Natural killer cell (primary cell): ENCODE measurements around the gene ARHGEF4. TPM values are rescaled to one million over a fixed set of nuclear protein-coding genes. Genes with fewer than 3 reads are reported as not detected.

ENCODE experiments used
- ATAC-seq, 3 donors: fragments of 150-1000 bp in 2 of 3; fragments of 200-7000 bp in 1 of 3; cut with Tn5 transposase; 1 replicate in 1 of 3; 2 replicates in 2 of 3; pipeline ENCODE4 v1.10.0; 2021; ENCODE audit warnings: mild to moderate bottlenecking in 2 of 3, moderate library complexity in 2 of 3
- DNase-seq, 2 donors: peaks; one replicate each; pipeline versions ENCODE4 v3.0.0 to v3.0.0-alpha.2; 2013 to 2021; ENCODE audit warnings: mixed read lengths in 1 of 2
- H3K27ac ChIP-seq: one replicate; pipeline ENCODE4 v1.5.1; 2013; ENCODE audit warnings: mild to moderate bottlenecking, low read length
- H3K27me3 ChIP-seq: one replicate; pipeline ENCODE4 v1.6.1; 2013; ENCODE audit warnings: low read length; ENCODE audit not compliant: control insufficient read depth, insufficient read depth
- H3K36me3 ChIP-seq: one replicate; pipeline ENCODE4 v1.6.1; 2013; ENCODE audit warnings: low read length; ENCODE audit not compliant: control insufficient read depth, insufficient read depth
- H3K4me1 ChIP-seq: one replicate; pipeline ENCODE4 v1.6.1; 2013; ENCODE audit warnings: low read length; ENCODE audit not compliant: control insufficient read depth, insufficient read depth
- H3K4me3 ChIP-seq: one replicate; pipeline ENCODE4 v1.5.1; 2013; ENCODE audit warnings: low read length
- H3K9me3 ChIP-seq: one replicate; pipeline ENCODE4 v1.6.1; 2013; ENCODE audit warnings: low read length; ENCODE audit not compliant: control insufficient read depth, insufficient read depth
- H3K27ac Mint-ChIP-seq, 2 donors: one replicate each; pipeline ENCODE4 v1.8.0; 2022; ENCODE audit warnings: mild to moderate bottlenecking in 2 of 2, mixed read lengths in 2 of 2, moderate library complexity in 1 of 2
- H3K27me3 Mint-ChIP-seq, 2 donors: one replicate each; pipeline ENCODE4 v1.8.0; 2022; ENCODE audit warnings: low read depth in 2 of 2, mixed read lengths in 2 of 2
- H3K36me3 Mint-ChIP-seq: one replicate; pipeline ENCODE4 v1.8.0; 2022; ENCODE audit warnings: mixed read lengths
- H3K4me1 Mint-ChIP-seq, 2 donors: one replicate each; pipeline ENCODE4 v1.8.0; 2022; ENCODE audit warnings: mixed read lengths in 2 of 2
- H3K4me3 Mint-ChIP-seq: one replicate; pipeline ENCODE4 v1.8.0; 2022; ENCODE audit warnings: mild to moderate bottlenecking, moderate library complexity, mixed read lengths
- H3K9me3 Mint-ChIP-seq, 2 donors: one replicate each; pipeline ENCODE4 v1.8.0; 2022; ENCODE audit warnings: mixed read lengths in 2 of 2
- CTCF ChIP-seq: fragments of 200-600 bp; IDR thresholded peaks from one replicate; pipeline ENCODE4 v1.8.0; 2022; ENCODE audit warnings: antibody characterized with exemption
- WGBS: methylation state at CpG from one replicate; pipeline ENCODE4 v1.1.7; 2013; ENCODE audit warnings: missing lambda C conversion rate; ENCODE audit not compliant: insufficient coverage; 5-methylcytosine and 5-hydroxymethylcytosine counted together
- intact Hi-C: fragments of 100-400 bp; cut with micrococcal nuclease; formaldehyde crosslinking; loops from one replicate; pipeline ENCODE4 v1.14.2; 2022
- total RNA-seq, 4 donors: library from RNA; stranded (reverse); fragments of 120-200 nt in 1 of 4; gene quantifications; one replicate each; pipeline versions ENCODE4 v1.2.3 to v1.2.4, GENCODE V29; 2013 to 2022

The ARHGEF4 gene
- total RNA-seq, 3 donors from 2014 or later (not counting 1 experiment from before 2014, with no cell fraction given), result 0.11 TPM; not detected in 2

DNA sequence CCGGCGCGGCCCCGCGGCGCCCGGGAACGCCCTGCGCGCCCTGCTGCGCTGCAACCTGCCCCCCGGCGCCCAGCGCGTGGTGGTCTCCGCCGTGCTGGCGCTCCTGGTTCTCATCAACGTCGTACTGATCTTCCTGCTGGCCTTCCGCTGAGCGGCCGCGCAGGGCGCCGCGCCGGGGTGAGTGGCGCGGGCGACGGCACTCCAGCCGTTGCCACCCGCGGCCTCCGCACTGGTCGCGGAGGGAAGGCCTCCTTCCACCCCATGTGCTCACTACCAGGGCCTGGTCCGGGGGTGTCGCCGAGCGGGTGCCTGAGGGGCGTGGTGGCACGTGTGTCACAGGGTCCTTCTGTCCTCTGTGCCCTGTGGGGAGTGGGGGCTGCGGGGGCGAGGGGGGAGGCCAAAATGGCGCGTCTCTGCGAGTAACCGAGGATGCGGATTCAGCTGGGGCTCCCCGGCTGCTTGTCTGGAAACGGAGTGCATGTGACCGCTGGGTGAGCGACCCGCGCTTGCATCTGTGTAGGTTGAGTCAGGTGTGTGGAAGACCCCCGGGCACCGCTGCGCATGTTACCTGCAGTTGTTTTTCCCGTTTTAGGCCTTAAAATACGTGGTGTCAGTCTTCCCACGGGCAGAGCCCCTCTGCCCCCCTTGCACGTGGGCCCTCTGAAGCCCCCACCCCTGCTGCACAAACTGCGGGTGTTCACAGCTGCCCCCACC lies 198.6 kb downstream of the ARHGEF4 start:
- Mint-ChIP-seq H3K36me3 (no peaks in the 10 kb centered on the region), H3K4me1 (peaks cover 0 to 4% of the 10 kb centered on the region in 2 donors), H3K27me3 (peaks cover 13 to 17% of the 10 kb centered on the region in 2 donors), H3K4me3 (no peak overlapping the region), H3K9me3 (no peaks in the 10 kb centered on the region), H3K27ac (no peak overlapping the region)
- DNase-seq, result no peak
- Histone ChIP-seq H3K36me3 (no peaks in the 10 kb centered on the region), H3K4me3 (no peak overlapping the region), H3K4me1 (peaks cover 10% of the 10 kb centered on the region), H3K27me3 (peaks cover 12% of the 10 kb centered on the region), H3K27ac (no peak overlapping the region), H3K9me3 (no peaks in the 10 kb centered on the region)
- no peak for ATAC-seq
- no peak for TF ChIP-seq CTCF
- 11% methylated on average over 65 of the region's 65 CpGs for WGBS
- intact Hi-C loops, result no loop called here

GRCh38 chr2:131035826-131036231 lies 199.1 kb downstream of the ARHGEF4 start:
- Mint-ChIP-seq H3K36me3 (no peaks in the 10 kb centered on the region), H3K4me3 (no peak overlapping the region), H3K27me3 (peaks cover 13 to 19% of the 10 kb centered on the region in 2 donors), H3K4me1 (peaks cover 1 to 7% of the 10 kb centered on the region in 2 donors), H3K27ac (no peak overlapping the region), H3K9me3 (no peaks in the 10 kb centered on the region)
- intact Hi-C loops, result no loop called here
- 74% methylated on average over 10 of the region's 10 CpGs for WGBS
- Histone ChIP-seq H3K27me3 (peaks cover 14% of the 10 kb centered on the region), H3K27ac (no peak overlapping the region), H3K9me3 (no peaks in the 10 kb centered on the region), H3K4me1 (peaks cover 16% of the 10 kb centered on the region), H3K4me3 (no peak overlapping the region), H3K36me3 (no peaks in the 10 kb centered on the region)
- ATAC-seq, result no peak
- no peak for DNase-seq
- no peak for TF ChIP-seq CTCF

DNA sequence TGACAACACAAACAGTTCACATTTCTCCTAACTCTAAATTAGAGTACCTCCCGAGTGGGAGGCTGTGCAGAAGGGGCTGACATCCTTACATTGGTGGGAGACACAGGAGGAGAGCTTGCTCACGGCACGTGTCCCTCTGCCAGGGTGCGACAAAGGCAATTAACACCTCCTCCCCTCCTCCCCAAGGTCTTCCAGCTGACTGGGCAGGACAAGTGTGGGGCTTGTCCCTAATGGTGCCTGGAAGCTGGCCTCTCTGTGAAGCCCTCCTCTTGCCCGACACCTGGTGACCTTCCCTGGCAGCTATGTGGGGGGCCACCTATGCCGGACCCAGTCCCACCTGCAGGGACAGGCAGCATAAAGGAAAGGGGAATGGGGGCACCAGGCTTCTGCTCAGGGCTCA lies 199.6 kb downstream of the ARHGEF4 start:
- intact Hi-C loops, result no loop called here
- DNase-seq (no peak), ATAC-seq (no peak)
- H3K27ac ChIP-seq, result no peak overlapping the region
- peaks cover 14% of the 10 kb centered on the region for H3K27me3 ChIP-seq
- 70% methylated on average over 6 of the region's 6 CpGs for WGBS
- no peaks in the 10 kb centered on the region for H3K9me3 ChIP-seq
- peaks cover 20% of the 10 kb centered on the region for H3K4me1 ChIP-seq
- H3K9me3 Mint-ChIP-seq, result no peaks in the 10 kb centered on the region
- no peak for TF ChIP-seq CTCF
- no peak overlapping the region for H3K4me3 ChIP-seq
- no peak overlapping the region for H3K4me3 Mint-ChIP-seq
- no peaks in the 10 kb centered on the region for H3K36me3 ChIP-seq
- H3K27ac Mint-ChIP-seq, result no peak overlapping the region
- H3K36me3 Mint-ChIP-seq, result no peaks in the 10 kb centered on the region
- H3K27me3 Mint-ChIP-seq, result peaks cover 13 to 24% of the 10 kb centered on the region in 2 donors
- H3K4me1 Mint-ChIP-seq, result peaks cover 5 to 12% of the 10 kb centered on the region in 2 donors
